GM19025 (cell line): Measurements from ENCODE around the gene PREX1.

Experiments
- ATAC-seq: cut with Tn5 transposase; IDR thresholded peaks from one replicate; pipeline ENCODE4 v1.9.1; 2021; ENCODE audit warnings: mild to moderate bottlenecking, low read depth, moderate library complexity; ENCODE audit not compliant: unreplicated experiment

Gene PREX1

DNA sequence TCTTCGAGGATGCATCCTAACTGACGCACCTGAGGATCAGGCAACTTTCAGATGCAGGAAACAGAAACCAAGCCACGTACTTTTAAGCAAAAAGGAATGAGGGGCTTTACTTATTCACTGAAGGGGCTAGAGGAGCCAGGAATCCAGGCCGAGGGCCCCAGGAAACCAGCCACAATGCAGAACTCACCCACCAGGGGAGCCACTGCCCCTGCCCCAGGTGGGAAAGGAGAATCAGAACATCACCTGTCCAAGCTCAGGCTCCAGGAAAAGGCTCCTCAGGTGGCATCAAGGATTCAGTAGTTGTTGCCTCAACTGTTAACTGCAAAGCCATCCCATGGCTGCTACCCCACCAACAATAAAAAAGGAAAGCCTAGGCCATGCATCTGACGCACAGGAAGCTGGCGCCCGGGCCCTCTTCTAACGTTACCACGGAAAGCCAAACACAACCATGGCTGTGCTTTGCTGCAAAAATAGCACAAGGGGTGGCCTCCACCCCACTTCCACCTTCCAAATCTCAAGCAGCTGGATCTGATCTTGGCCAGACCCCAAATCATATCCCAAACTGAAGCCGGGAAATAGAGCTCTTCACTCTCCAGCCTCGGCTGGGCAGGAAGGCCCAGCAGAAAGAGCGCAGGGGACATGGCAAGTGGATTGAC lies 121.0 kb downstream of the PREX1 start:
- ATAC-seq = no peak

DNA sequence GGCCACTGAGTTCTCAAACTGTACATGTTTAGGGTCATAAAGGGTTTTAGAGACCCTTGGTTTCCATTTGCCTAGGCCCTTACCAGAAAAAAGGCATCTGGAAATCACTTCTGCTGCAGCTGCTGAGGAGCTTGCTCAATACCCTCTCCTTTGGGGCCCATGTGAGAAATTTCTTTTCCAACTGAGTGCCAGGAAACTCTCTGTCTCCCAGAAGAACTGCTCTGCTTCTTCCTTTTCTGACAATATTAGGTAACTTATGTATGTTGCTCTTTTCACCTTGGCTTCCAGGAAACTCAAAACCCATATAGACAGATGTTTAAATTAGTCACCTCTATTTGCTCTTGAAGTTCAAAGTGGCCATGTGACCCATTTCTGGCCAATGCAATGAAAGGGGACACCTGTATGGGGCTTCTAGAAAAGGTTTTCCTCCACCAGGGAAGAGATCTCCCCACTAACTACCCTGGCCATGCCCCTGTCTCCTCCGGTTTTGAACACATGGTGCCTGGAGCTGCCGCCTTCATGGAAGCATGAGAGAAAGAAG lies 121.6 kb downstream of the PREX1 start:
- ATAC-seq = no peak

DNA sequence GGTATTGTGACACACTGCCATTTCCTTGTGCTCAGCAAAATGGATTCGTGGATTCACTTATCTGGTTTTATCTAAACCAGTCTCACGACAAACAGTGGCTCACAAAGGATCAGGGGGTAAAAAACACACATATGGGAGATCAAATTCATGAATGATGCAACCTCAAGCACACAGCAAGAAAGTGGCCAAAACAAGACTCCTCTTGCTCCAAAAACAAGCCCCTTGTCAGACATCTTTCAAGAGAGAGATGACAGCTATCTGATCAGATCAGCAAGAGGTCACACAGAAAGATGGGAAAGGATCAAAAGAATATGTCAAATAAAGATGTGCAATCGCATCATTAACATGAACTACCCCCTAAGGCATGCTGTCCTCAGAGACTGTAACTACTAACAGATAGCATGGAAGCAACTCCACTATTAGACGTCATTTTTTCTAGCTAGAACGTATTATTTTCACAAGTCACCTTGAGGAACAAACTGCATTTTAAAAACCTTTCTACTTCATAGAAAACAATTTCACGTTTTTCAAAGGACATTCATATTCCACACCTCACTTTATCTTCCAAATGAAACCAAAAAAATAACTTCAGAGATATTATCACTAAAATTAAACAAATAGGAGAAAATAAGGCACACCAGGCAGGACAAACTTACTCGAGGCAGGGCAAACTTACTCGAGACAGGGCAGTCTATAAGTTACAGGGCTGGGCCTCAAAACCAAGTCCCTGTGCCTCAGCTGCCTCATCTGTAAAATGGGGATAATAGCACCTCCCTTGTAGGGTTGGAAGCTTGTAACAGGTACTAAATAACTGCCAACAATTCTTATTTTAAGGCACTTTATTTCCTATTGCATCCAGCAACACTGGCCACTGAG lies 122.3 kb downstream of the PREX1 start:
- no peak for ATAC-seq

DNA sequence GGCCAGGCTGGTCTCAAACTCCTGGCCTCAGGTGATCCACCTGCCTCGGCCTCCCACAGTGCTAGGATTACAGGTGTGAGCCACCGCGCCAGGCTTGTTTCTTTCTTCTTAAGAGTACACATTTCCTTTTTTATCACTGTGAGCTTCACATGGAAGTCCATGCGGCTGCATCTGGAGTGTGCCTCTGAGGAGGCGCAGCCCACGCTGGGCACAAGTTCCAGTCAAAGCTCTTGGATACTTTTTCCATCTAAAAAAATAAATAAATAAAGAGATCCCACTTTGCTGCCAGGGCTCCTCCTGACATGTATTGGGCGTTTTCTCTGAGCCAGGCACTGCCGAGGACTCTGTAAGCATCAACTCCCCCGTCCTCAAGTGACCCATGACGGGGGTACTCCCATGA lies 123.0 kb downstream of the PREX1 start:
- ATAC-seq = no peak

DNA sequence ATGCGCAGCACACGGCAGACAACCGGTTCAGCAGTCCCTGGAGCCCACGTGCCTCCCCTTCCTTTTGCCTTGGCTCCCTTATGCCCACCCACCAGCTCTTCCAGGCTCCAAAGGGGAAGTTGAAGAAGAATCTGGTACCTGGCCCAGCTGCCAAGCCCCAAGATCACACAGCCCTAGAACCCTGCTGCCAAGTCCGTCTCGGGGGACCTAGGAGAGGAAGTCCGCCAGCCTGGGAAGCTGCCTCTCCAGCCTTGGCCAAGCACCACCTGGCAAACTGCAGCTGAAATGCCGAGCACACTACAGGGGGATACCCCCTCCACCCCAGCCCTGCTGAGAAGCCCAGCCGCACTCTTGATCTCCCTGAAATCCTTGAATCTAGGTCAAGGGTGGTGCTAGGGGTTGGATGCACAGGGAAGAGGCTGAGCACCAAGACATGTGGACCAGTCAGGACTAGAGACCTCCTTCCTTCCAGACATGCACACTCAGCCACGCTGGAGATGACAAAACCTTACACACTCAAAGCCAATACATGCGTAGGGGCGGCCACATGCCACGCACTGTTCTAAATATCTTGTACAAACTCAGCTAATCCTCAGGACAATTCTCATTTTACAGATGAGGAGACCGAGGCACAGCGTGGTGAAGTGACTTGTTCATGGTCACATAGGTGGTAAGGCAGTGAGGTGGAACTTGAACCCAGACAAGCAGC lies 124.1 kb downstream of the PREX1 start:
- ATAC-seq = no peak

DNA sequence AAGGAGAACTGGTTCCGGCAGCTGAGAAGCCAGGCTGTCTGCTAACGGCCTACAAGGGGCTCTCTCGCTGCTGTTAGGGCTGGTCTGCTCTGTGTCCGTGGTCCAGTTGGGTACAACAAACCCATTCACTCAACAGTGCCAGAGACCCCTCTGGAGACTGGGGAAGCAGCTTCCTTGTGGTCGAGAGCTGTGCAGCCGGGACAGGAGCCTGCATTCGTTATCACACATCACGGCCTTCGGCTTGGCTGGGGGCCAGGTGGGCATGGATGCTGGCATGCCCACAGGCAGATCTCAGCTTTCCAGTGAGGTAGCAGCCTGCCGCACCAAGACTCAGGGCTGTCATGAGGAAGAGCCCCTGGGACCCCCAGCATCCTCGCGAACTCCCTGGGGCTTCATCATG lies 124.7 kb downstream of the PREX1 start:
- no peak for ATAC-seq

DNA sequence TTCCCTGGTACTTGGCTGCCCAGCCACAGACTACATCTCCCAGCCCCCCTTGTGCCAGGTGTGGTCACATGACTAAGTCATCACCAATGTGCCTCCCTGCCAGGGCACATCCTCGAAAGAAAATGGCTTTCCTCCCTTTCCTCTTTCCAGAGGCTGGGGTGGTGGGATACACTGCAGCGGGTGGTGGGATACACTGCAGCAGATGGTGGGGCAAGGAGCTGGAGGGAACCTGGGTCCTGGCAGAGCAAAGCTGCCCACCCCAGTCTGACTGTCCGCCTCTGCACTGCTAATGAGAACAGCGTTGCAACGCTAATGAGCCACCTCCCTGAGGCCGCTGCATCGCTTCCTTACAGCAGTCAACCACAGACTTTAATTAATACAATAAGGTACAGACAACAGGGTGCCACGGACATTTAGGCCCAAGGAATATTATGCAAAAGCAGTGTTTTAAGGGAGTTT lies 125.3 kb downstream of the PREX1 start:
- ATAC-seq = no peak

DNA sequence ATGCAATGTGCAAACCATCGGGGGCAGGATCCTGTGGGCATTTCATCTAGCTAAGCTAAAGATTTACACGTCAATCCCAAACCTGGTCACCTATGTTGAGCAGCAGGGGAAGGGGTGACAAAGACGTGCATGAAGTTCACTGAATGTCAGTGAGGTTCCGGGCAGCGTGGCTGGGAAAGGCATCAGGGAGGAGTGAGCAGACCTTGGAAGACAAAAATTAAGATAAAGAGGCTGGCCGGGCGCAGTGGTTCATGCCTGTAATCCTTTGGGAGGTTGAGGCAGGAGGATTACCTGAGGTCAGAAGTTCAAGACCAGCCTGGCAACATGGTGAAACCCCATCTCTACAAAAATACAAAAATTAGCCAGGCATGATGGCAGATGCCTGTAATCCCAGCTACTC lies 126.1 kb downstream of the PREX1 start:
- no peak for ATAC-seq

DNA sequence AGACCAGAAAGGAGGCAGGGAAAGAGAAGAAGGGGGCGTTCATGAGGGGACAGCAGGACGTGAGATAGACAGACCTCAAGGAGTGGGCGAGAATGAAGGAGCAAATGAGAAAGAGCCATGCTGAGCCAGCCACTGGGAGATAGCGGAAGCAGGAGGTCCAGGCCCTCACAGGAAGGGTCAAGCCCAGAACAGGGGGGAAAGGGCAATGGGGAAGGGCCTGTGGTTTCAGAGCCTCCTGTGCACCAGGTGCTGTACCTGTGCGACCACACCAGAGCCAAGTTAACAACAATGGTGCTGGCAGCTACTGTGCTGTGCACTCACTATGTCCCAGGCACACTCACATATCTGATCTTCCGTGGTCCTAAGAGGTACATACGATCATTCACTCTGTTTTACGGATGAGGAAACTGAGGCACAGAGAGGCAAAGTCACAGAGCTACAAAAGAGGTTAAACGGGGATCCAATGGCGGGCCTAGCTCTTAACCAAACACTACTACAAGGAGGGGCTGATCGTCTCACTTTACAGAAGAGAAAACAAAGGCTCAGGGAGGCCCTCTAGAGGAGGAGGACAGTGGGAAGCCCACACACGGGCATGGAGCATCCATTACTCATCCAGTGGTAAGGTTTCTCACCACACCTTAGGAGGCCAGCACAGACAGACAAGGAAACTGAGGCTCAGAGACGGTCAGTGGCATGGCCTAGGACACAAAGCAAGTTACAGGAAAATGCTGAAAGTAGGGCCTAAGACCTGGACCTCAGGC lies 129.1 kb downstream of the PREX1 start:
- no peak for ATAC-seq

DNA sequence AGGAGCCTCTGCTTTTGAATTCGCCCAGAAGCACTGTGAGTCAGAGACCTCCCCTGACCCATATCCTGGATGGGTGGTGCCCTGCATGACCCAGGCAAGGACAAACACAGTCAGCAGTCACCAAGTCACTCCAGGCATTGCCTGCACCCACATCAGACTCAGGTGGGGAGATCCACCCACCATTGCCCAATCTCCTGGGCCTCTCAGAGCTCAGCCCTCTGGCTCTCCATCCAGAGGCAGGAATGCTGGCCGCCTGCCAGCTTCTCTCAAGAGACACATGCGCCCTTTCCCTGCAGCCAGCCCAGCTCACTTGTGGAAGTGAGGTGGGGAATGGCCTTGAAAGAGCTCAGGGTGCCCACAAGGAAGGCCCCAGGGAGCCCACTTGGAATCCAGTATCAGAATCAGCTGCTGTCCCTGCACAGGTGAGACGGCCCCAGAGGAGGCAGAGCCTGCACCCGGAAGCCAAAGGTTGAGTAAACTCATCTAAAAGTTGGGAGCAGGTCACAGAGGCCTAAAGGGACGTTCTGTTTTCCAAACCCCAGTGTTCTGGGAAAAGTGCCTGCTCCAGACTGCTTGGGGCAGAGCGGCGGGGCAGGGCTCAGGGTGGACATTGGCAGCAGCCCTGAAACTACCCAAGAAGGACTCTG lies 129.8 kb downstream of the PREX1 start:
- ATAC-seq = no peak

DNA sequence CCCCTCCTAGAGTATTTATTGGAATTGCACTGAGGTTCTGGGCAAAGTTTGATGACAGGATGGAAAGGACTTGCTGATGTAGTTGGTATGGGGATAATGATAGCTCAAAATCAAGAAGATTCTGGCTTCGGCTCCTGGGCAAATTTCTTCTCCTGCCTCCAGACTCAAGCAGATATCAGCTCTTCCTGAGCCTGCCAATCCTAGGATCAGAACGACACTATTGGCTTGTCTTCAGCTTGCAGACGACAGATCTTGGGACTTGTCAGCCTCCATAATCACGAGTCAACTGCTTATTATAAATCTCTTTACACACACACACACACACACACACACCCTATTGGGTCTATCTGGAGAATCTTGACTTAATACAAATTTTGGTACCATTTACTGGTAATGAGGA lies 131.1 kb downstream of the PREX1 start:
- no peak for ATAC-seq

DNA sequence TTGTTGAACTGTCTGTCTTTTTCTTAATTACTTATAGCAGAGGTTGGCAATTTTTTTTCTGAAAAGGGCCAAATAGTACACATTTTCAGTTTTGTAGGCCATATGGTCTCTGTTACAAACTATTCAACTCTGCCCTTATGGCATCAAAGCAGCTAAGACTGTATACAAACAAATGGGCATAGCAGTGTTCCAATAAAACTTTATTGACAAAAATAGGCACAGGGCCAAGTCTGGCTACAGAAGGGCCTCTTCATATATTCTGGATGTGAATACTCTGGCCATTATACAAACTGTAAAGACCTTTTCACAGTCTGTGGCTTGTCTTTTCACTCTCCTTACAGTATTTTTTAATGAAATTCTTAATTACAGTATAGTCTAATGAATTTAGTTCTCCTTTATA lies 132.1 kb downstream of the PREX1 start:
- ATAC-seq = no peak

DNA sequence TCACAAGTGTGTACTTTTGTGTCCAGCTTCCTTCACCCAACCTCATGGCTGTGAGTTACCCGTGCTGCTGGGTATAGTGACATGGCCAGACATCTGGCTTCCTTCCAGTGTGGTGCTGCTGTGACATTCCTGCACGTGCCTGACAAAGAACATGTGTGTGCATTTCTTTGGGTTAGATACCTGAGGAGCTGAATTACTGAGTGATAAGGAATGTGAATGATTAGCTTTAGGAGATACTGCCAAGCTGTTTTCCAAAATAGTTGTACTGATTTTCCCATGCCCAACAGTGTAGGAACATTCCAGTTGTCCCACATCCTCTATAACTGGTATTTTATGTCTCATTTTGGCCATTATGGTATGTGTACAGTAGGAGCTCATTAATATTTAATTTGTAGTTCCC lies 132.5 kb downstream of the PREX1 start:
- no peak for ATAC-seq

DNA sequence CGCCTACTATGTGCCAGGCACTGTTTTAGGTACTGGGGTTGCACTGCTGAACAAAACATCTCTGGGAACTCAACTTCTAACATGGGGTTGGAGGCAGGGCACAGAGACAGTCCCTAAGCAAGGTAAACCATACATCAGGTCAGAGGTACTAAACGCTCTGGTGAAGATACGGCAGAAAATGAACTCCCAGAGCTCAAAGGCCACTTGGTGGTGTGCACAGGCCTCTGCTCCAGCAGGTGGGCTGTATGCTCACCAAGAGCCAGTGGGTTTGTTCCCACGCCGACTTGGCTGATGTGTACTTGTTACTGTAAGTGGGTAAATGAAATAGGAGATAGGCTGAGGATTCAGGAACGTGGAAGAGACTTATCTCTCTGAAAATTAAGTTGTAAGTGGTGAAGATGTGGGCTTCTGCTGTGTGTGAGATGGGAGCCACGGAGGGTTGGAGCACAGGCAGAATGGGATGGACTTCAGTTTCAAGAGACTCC lies 133.4 kb downstream of the PREX1 start:
- no peak for ATAC-seq

DNA sequence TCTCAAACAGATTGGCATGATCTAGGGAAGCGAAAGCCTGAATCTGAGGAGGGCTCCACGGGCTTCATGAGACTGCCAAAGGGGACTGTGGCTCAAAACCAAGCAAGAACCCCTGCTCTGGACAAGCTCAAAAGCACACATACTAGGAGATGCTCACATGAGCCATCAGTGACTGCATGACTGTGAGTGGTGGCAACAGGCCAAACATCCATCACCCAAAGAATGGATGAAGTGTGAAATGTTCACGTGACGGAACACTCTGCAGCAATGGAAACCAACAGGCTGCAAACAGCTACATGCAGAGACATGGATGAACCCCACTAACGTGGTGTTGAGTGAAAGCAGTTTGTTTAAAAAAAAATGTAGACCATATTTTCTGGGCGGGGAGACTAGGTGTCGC lies 136.3 kb downstream of the PREX1 start:
- no peak for ATAC-seq

DNA sequence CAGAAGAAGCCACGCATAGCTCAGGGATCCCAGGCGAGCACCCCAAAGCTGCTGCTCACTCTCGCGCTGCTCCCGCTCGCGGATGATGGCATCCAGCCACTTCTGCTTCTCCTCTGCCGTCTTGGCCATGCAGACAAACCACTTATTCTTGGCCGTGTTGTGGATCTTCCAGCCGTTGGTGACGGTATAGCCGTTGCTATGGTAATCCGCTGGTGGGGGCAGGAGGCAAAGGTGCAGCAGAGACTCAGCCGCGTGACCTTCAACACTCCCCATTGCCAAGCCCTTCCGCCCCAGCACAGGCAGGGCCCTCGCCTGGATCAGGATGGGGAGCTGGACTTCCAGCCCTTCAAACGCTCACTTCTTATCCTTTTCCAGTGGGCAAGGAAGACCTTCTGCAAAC lies 136.9 kb downstream of the PREX1 start:
- no peak for ATAC-seq

DNA sequence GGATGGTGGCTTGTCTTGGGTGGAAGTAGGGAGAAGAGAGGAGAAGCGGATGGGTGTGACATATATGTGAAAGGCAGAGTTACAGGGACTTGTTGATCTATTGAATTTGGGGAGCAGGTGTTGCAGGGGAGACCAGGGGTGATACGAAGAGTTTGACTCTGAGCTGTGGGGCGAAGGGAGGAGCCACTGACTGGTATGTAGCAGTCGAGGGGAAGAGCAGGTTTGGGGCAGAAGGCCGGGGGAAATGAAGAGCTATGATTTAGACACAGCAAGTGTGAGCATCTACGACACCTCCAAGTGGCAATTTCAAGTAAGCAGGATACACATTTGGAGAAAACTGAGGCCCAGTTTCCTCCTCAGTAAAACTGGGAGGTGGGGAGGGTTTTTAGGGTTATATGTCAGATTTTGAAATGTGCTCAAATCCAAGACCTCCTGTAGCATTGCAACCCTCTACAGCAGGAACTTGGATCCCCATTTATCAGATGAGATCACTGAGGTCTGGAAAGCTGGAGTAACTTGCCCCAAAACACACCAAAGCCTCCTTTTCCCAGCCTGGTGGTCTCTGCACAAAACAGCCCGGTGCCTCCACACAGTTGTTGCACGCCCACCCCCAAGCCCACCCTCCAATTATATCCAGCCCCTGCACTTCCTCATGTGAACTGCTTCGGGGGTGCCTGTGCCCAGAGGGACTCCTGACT lies 137.8 kb downstream of the PREX1 start:
- no peak for ATAC-seq

DNA sequence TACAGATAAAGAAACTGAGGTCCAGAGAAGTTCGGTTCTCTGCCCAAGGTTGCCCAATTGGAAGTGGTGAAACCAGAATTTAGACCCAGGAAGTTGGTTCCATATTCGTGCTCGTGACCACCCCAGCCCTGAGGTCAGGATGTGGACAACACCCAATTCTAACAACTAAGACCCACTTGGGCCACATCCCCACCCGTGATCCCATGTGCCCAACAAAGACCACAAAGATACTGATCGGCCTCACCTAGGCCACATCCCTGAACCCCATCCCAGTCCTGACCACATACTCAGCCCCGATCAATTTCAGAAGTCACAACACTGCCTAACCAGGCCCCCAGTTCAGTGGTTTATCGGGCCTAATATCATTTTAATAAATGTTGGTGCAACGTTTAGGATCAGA lies 138.4 kb downstream of the PREX1 start:
- ATAC-seq = no peak

DNA sequence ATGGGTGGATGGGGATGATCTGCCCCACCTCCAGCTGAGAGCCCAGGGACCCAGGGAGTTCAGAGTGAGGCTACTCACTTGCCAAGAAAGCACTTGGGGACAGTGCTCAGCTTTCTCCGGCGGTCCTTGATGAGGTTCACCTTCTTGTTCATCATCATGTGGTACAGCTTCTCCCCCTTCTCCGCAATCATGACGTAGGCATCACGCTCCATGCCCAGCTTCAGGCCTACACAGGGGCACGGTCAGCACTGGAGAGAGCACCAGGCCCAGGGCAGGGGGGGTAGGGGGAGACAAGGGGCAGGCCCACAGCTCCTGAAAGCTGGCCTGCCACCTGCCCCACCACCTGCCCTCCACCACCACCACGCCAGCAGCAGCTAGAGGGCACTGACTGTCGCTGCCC lies 139.2 kb downstream of the PREX1 start:
- ATAC-seq = no peak
